ENCODE measurements around the gene BIN2.
"Not testable (repeated sequence)": the region's sequence is repeated elsewhere in the genome, so short reads cannot be mapped to it uniquely, and the experiment has no call there.

BIN2 gene

GRCh38 chr12:51345681-51346080 lies 21.7 kb upstream of the BIN2 start:
- DNase-seq (ENCODE audit: low read depth), result peak; percentile 38

- no peak for DNase-seq (ENCODE audit: low read depth)
Observed at GRCh38 chr12:51343201-51343600, 19.2 kb upstream of the BIN2 start.

- DNase-seq (ENCODE audit: low read depth), result no peak
Observed at GRCh38 chr12:51342416-51342815, 18.4 kb upstream of the BIN2 start.

GRCh38 chr12:51341251-51342007 lies 17.5 kb upstream of the BIN2 start:
- peak; percentile 51 for DNase-seq (ENCODE audit: low read depth)

- no peak for DNase-seq (ENCODE audit: low read depth)
Observed at GRCh38 chr12:51339750-51340149, 15.8 kb upstream of the BIN2 start.

- not testable (repeated sequence) for DNase-seq (ENCODE audit: low read depth)
Observed at GRCh38 chr12:51337336-51337735, 13.4 kb upstream of the BIN2 start.

- DNase-seq (ENCODE audit: low read depth), result no peak
Observed at GRCh38 chr12:51335931-51336330, 12.0 kb upstream of the BIN2 start.

GRCh38 chr12:51334764-51335163 lies 10.8 kb upstream of the BIN2 start:
- peak; percentile 24 for DNase-seq (ENCODE audit: low read depth)

- DNase-seq (ENCODE audit: low read depth), result no peak
Observed at GRCh38 chr12:51333536-51333935, 9.6 kb upstream of the BIN2 start.

GRCh38 chr12:51330186-51330585 lies 6.2 kb upstream of the BIN2 start:
- DNase-seq (ENCODE audit: low read depth), result peak; percentile 14

GRCh38 chr12:51329742-51330141 lies 5.8 kb upstream of the BIN2 start:
- DNase-seq (ENCODE audit: low read depth), result no peak

- DNase-seq (ENCODE audit: low read depth), result no peak
Observed at GRCh38 chr12:51328587-51328986, 4.6 kb upstream of the BIN2 start.

- DNase-seq (ENCODE audit: low read depth), result peak; percentile 87
Observed at GRCh38 chr12:51326698-51327439, 2.9 kb upstream of the BIN2 start.

GRCh38 chr12:51324953-51325352 lies 979 bp upstream of the BIN2 start:
- no peak for DNase-seq (ENCODE audit: low read depth)

GRCh38 chr12:51323317-51323960 lies 535 bp downstream of the BIN2 start:
- DNase-seq (ENCODE audit: low read depth), result no peak

GRCh38 chr12:51322452-51322851 lies 1.5 kb downstream of the BIN2 start:
- DNase-seq (ENCODE audit: low read depth), result no peak

GRCh38 chr12:51321882-51322281 lies 2.1 kb downstream of the BIN2 start:
- no peak for DNase-seq (ENCODE audit: low read depth)

GRCh38 chr12:51320695-51321320 lies 3.2 kb downstream of the BIN2 start:
- peak; percentile 22 for DNase-seq (ENCODE audit: low read depth)

- no peak for DNase-seq (ENCODE audit: low read depth)
Observed at GRCh38 chr12:51320311-51320694, 3.7 kb downstream of the BIN2 start.

- no peak for DNase-seq (ENCODE audit: low read depth)
Observed at GRCh38 chr12:51318846-51319599, 5.0 kb downstream of the BIN2 start.

- DNase-seq (ENCODE audit: low read depth), result not testable (repeated sequence)
Observed at GRCh38 chr12:51318057-51318806, 5.7 kb downstream of the BIN2 start.

All from iris pigment epithelial cell (primary cell).